ENCODE measurements around the gene YKT6. TPM values are rescaled to one million over a fixed set of nuclear protein-coding genes. Genes with fewer than 3 reads are reported as not detected.

The YKT6 gene
- total RNA-seq, 1 experiment from 2014 or later, result 107 TPM

- Mint-ChIP-seq H3K27ac (ENCODE audit: low read depth, unreplicated experiment) (no peak overlapping the region), H3K9me3 (ENCODE audit: unreplicated experiment) (no peaks in the 10 kb centered on the region), H3K36me3 (ENCODE audit: insufficient read depth, unreplicated experiment) (peaks cover 4% of the 10 kb centered on the region), H3K27me3 (ENCODE audit: insufficient read depth, unreplicated experiment) (no peaks in the 10 kb centered on the region), H3K4me1 (ENCODE audit: insufficient read depth, unreplicated experiment) (peaks cover 15% of the 10 kb centered on the region), H3K4me3 (ENCODE audit: unreplicated experiment) (no peak overlapping the region)
- CTCF ChIA-PET, result no interaction called here
- no peak for DNase-seq (ENCODE audit: unreplicated experiment)
- no peak for TF ChIP-seq CTCF (IDR thresholded peaks at IDR 0.05; ENCODE audit: unreplicated experiment)
- intact Hi-C loops (cut with micrococcal nuclease), result no loop called here
- no TSS peak for BruUV-seq (replicated peaks)
- POLR2A ChIA-PET, result no interaction called here
These were observed 19.2 kb downstream of the YKT6 start for GRCh38 chr7:44220046-44220357.

GRCh38 chr7:44220358-44221112 is 19.8 kb downstream of the YKT6 start:
- BruUV-seq (replicated peaks), result no TSS peak
- no peak for DNase-seq (ENCODE audit: unreplicated experiment)
- no peak overlapping the region for H3K27ac Mint-ChIP-seq (ENCODE audit: low read depth, unreplicated experiment)
- intact Hi-C loops (cut with micrococcal nuclease), result no loop called here
- no peak overlapping the region for H3K4me3 Mint-ChIP-seq (ENCODE audit: unreplicated experiment)
- peaks cover 16% of the 10 kb centered on the region for H3K4me1 Mint-ChIP-seq (ENCODE audit: insufficient read depth, unreplicated experiment)
- H3K36me3 Mint-ChIP-seq (ENCODE audit: insufficient read depth, unreplicated experiment), result peaks cover 4% of the 10 kb centered on the region
- CTCF ChIA-PET, result no interaction called here
- no peaks in the 10 kb centered on the region for H3K9me3 Mint-ChIP-seq (ENCODE audit: unreplicated experiment)
- no peak for TF ChIP-seq CTCF (IDR thresholded peaks at IDR 0.05; ENCODE audit: unreplicated experiment)
- POLR2A ChIA-PET, result no interaction called here
- H3K27me3 Mint-ChIP-seq (ENCODE audit: insufficient read depth, unreplicated experiment), result no peaks in the 10 kb centered on the region

- no peak for DNase-seq (ENCODE audit: unreplicated experiment)
- Mint-ChIP-seq H3K9me3 (ENCODE audit: unreplicated experiment) (no peaks in the 10 kb centered on the region), H3K27me3 (ENCODE audit: insufficient read depth, unreplicated experiment) (no peaks in the 10 kb centered on the region), H3K36me3 (ENCODE audit: insufficient read depth, unreplicated experiment) (peaks cover 4% of the 10 kb centered on the region), H3K4me3 (ENCODE audit: unreplicated experiment) (no peak overlapping the region), H3K4me1 (ENCODE audit: insufficient read depth, unreplicated experiment) (peaks cover 23% of the 10 kb centered on the region), H3K27ac (ENCODE audit: low read depth, unreplicated experiment) (no peak overlapping the region)
- ChIA-PET POLR2A (no interaction called here), CTCF (no interaction called here)
- no peak for TF ChIP-seq CTCF (IDR thresholded peaks at IDR 0.05; ENCODE audit: unreplicated experiment)
- intact Hi-C loops (cut with micrococcal nuclease), result no loop called here
- BruUV-seq (replicated peaks), result no TSS peak
These were observed 20.5 kb downstream of the YKT6 start for GRCh38 chr7:44221231-44221791.

- H3K36me3 Mint-ChIP-seq (ENCODE audit: insufficient read depth, unreplicated experiment), result peaks cover 4% of the 10 kb centered on the region
- no peaks in the 10 kb centered on the region for H3K27me3 Mint-ChIP-seq (ENCODE audit: insufficient read depth, unreplicated experiment)
- TF ChIP-seq CTCF (IDR thresholded peaks at IDR 0.05; ENCODE audit: unreplicated experiment), result no peak
- BruUV-seq (replicated peaks), result no TSS peak
- no peak for DNase-seq (ENCODE audit: unreplicated experiment)
- POLR2A ChIA-PET, result interaction anchor here (0.6 kb wide), 1 partner anchor 768 kb away, joined by 3 read pairs; no protein-coding TSS in a partner anchor
- intact Hi-C loops (cut with micrococcal nuclease), result no loop called here
- no peaks in the 10 kb centered on the region for H3K9me3 Mint-ChIP-seq (ENCODE audit: unreplicated experiment)
- H3K4me3 Mint-ChIP-seq (ENCODE audit: unreplicated experiment), result no peak overlapping the region
- CTCF ChIA-PET, result no interaction called here
- H3K4me1 Mint-ChIP-seq (ENCODE audit: insufficient read depth, unreplicated experiment), result peaks cover 26% of the 10 kb centered on the region
- H3K27ac Mint-ChIP-seq (ENCODE audit: low read depth, unreplicated experiment), result no peak overlapping the region
These were observed 21.3 kb downstream of the YKT6 start for GRCh38 chr7:44222074-44222473.

Data from MCF 10A (cell line).